ENCODE measurements around the gene RS1.

RS1 gene

GRCh38 chrX:18613930-18614639, 57.8 kb downstream of the RS1 start:
- TF ChIP-seq CTCF (IDR thresholded peaks at IDR 0.05; ENCODE audit: low read depth, low read length): no peak
- Histone ChIP-seq H3K4me1 (no peaks in the 10 kb centered on the region), H3K4me3 (ENCODE audit: low read depth, low read length) (no peak overlapping the region), H3K27me3 (no peaks in the 10 kb centered on the region), H3K9me3 (no peaks in the 10 kb centered on the region), H3K36me3 (no peaks in the 10 kb centered on the region)
- no peak for DNase-seq

- Histone ChIP-seq H3K4me3 (ENCODE audit: low read depth, low read length) (no peak overlapping the region), H3K36me3 (no peaks in the 10 kb centered on the region), H3K4me1 (no peaks in the 10 kb centered on the region), H3K9me3 (no peaks in the 10 kb centered on the region), H3K27me3 (no peaks in the 10 kb centered on the region)
- DNase-seq: no peak
- no peak for TF ChIP-seq CTCF (IDR thresholded peaks at IDR 0.05; ENCODE audit: low read depth, low read length)
These were observed 63.9 kb downstream of the RS1 start for GRCh38 chrX:18607966-18608365.

GRCh38 chrX:18598413-18598812, 73.5 kb downstream of the RS1 start:
- no peak overlapping the region for H3K4me3 ChIP-seq (ENCODE audit: low read depth, low read length)
- no peaks in the 10 kb centered on the region for H3K9me3 ChIP-seq
- no peaks in the 10 kb centered on the region for H3K4me1 ChIP-seq
- DNase-seq: no peak
- TF ChIP-seq CTCF (IDR thresholded peaks at IDR 0.05; ENCODE audit: low read depth, low read length): no peak
- H3K27me3 ChIP-seq: no peaks in the 10 kb centered on the region
- no peaks in the 10 kb centered on the region for H3K36me3 ChIP-seq

GRCh38 chrX:18596096-18596495, 75.8 kb downstream of the RS1 start:
- no peak for TF ChIP-seq CTCF (IDR thresholded peaks at IDR 0.05; ENCODE audit: low read depth, low read length)
- H3K9me3 ChIP-seq: no peaks in the 10 kb centered on the region
- no peaks in the 10 kb centered on the region for H3K4me1 ChIP-seq
- no peaks in the 10 kb centered on the region for H3K36me3 ChIP-seq
- no peak for DNase-seq
- H3K27me3 ChIP-seq: no peaks in the 10 kb centered on the region
- H3K4me3 ChIP-seq (ENCODE audit: low read depth, low read length): no peak overlapping the region

GRCh38 chrX:18594079-18594478, 77.8 kb downstream of the RS1 start:
- TF ChIP-seq CTCF (IDR thresholded peaks at IDR 0.05; ENCODE audit: low read depth, low read length): no peak
- Histone ChIP-seq H3K4me3 (ENCODE audit: low read depth, low read length) (no peak overlapping the region), H3K9me3 (no peaks in the 10 kb centered on the region), H3K27me3 (no peaks in the 10 kb centered on the region), H3K36me3 (no peaks in the 10 kb centered on the region), H3K4me1 (no peaks in the 10 kb centered on the region)
- no peak for DNase-seq

- no peaks in the 10 kb centered on the region for H3K9me3 ChIP-seq
- no peaks in the 10 kb centered on the region for H3K36me3 ChIP-seq
- H3K4me3 ChIP-seq (ENCODE audit: low read depth, low read length): no peak overlapping the region
- TF ChIP-seq CTCF (IDR thresholded peaks at IDR 0.05; ENCODE audit: low read depth, low read length): no peak
- no peaks in the 10 kb centered on the region for H3K27me3 ChIP-seq
- DNase-seq: no peak
- H3K4me1 ChIP-seq: no peaks in the 10 kb centered on the region
These were observed 80.1 kb downstream of the RS1 start for GRCh38 chrX:18591834-18592233.
